HG03097 (cell line): Measurements from ENCODE around the gene RAP1GAP.

Experiments used
- ATAC-seq: cut with Tn5 transposase; IDR thresholded peaks from one replicate; pipeline ENCODE4 v1.9.1; 2021; ENCODE audit not compliant: unreplicated experiment, low FRiP score

RAP1GAP gene

GRCh38 chr1:21630571-21631343 is 38.4 kb downstream of the RAP1GAP start:
- no peak for ATAC-seq

DNA sequence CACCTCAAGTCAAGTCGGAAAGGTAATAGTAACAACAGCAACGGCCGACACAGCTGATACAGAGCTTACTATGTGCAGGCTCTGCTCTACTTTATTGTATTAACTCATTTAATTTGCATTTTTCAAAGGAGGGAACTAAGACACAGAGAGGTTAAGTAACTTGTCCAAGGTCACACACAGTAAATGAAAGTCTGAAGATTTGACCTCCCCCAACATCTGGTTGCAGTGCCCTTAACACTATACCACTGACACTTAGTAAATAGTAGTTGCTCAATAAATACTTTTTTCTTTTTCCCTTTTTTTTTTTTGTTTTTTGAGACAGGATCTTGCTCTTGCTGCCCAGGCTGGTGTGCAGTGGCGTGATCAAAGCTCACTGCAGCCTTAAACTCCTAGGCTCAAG is 39.2 kb downstream of the RAP1GAP start:
- ATAC-seq = no peak

DNA sequence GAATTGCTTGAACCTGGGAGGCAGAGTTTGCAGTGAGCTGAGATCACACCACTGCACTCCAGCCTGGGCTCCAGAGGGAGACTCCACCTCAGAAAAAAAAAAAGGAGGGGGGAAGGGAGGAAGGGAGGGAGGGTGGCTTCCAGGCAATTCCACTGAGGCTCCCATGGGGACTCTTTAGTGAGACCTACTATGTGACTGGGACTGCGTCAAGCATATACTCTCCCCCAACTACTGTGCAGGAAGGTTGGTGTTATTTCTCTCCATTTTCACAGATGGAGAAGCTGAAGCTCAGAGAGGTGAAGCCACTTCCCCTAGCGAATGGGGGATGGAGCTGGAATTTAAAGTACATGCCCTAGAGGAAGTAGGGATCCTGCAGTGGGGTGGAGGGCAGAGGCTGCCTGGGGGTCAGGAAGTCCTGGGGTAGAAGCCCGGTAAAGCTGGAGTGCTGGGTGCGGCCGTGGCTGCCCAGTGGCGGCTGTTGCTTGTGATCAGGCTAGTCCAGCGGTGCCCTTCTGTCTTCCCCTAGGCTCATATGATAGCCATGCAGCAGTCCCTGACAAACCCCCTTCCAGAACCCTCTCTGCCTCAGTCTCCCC is 40.3 kb downstream of the RAP1GAP start:
- no peak for ATAC-seq

- no peak for ATAC-seq
Measured at GRCh38 chr1:21626921-21627339, 42.2 kb downstream of the RAP1GAP start.

DNA sequence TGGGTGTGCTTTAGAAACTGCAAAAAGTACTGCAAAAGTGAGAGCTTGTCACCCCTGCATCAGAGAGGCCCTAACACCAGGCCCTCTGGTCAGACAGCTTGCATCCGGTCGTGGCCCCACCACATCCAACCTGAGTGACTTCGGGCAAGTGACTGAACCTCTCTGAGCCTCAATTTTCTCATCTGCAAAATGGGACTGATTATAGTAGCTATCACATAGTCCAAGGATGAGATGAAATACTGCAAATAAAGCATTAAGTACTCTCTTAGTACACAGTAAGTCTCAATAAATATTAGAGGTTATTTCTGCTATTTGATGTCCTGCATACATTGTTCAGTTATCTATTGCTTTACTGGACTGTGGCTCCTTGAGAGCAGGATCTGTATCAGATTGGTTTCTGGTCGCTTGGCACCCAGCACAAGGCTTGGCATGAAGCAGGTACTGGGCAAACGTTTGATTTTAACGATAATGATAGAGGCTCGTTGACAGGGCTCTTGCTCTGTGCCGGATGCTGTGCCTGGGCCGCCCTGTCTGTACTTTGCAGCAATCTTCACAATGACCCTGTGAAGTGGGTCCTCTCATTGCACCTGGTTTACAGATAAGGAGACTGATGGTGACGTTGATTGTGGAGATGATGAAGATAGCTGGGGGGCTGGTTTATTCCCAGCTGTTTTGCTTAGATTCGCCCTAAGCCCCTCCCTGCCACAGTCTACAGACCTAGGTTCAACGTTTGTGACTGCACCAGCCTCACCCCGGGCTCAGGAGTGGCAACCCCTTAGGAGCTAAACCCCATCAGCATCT is 43.6 kb downstream of the RAP1GAP start:
- no peak for ATAC-seq

- ATAC-seq = no peak
Measured at GRCh38 chr1:21624571-21625389, 44.4 kb downstream of the RAP1GAP start.

DNA sequence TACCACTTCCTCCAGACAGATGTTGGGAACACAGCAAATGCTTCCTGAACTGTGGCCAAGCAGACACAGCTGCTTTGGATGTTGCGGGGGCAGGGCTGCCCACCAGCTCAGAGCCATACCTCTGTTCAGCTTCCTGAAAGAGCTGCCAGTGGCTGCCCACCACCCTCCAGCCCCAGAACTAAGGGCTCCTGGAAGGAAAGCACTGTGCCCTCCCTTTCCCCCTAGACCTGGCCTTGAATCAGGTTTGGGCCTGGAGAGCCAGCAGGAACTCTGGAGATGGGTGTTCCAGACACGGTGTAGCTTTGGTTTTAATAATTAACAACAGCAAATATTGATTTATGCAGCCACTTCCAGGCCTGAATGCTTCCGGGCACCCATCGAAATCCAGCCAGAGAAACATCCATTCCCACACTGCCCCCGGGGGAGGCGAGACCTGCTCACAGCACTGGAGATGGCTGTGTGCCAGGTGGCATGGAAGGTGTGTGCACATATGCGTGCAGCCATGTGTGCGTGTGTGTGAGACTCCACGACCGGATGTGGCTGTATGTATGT is 45.7 kb downstream of the RAP1GAP start:
- ATAC-seq = no peak

GRCh38 chr1:21622466-21623315 is 46.5 kb downstream of the RAP1GAP start:
- no peak for ATAC-seq

GRCh38 chr1:21621761-21622436 is 47.3 kb downstream of the RAP1GAP start:
- no peak for ATAC-seq

- no peak for ATAC-seq
Measured at GRCh38 chr1:21621051-21621450, 48.1 kb downstream of the RAP1GAP start.

DNA sequence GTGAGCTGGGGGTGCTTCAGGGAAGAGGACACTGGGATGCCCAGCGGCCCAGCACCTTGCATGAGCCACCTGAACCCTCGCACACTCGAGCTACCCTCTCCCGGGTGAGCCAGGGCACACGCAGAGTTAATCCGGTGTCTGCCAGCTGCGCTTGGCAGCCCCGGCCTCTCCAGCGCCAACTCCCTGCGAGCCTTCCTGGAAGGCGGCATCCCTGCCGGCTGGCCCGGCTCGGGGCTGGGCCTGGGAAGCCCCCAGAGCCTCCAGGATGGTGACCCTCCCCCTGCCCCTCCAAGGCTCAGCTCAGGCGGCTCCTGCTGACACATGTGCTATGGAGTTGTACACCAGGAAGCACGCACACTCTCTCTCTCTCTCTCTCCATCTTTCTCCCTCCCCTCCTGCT is 48.7 kb downstream of the RAP1GAP start:
- no peak for ATAC-seq

GRCh38 chr1:21620011-21620410 is 49.1 kb downstream of the RAP1GAP start:
- ATAC-seq = no peak

DNA sequence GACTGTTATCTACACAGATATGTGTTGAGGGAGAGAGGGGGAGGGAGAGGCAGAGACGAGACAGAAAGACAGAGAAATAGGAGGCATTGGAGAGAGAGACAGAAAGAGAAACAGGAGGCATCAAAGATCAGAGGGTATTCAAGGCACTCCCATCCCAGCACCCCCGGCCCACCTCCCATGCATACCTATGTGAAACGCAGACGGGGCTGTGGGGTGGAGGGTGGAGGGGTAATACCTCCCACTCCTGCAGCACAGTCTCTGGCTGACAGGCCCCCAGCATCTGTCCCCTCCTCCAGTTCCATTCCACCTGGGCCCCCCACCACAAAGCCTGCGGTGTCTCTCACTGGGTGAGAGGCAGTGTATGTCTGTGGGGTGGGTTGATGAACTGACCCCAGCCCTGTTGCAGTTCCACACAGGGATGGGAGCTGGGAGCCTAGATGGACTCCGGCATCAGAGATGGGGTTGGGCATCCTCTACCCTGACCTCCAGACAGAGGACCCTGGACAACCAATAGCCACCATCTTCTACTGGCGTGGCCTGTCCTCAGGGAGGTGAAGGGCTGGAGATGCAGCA is 49.7 kb downstream of the RAP1GAP start:
- ATAC-seq = no peak

DNA sequence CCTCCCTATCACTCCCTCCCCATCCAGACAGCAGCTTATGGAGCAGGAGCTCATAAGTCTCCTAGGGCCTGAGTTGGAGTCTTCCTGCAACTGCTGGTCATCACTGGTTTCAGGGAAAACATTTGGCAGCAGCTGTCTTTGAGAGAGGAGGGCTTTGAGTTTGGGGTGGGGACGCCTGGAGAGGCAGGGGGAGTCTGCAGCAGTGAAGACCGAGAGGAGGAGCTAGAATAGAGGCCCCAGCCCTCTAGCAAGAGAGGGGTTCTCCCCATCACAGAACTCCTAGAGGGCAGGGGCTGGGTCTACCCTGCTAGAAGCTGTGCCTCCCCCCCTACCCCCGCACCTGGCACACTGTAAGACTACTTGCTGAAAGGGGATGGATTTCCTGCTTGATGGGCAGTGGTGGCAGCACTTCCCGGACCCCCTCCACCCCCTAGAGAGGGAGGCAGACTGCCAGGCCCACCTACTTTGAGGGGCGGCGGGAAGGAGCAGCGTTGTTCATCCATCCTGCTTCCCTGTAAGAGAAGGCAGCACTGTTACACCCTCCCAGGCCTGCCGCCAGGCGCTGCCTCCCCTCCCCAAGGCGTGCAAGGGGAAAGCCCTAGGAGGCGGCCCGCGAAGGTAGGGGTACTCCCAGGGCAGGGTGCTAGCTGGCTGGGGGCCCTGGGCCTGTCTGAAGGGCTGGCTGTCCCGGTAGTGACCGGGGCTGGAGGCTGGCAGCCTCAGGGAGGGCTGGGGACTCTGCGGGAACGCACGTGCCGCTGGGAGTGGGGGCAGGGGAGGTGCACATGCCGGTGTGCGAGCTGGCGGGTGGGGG is 50.4 kb downstream of the RAP1GAP start:
- ATAC-seq = no peak

GRCh38 chr1:21618059-21618458 is 51.1 kb downstream of the RAP1GAP start:
- ATAC-seq = no peak

GRCh38 chr1:21617126-21617738 is 51.9 kb downstream of the RAP1GAP start:
- ATAC-seq = no peak

- no peak for ATAC-seq
Measured at GRCh38 chr1:21616372-21616771, 52.8 kb downstream of the RAP1GAP start.
